ENCODE results near the gene HLA-F. TPM values are rescaled to one million over a fixed set of nuclear protein-coding genes. Genes with fewer than 3 reads are reported as not detected.

The HLA-F gene
- total and polyA plus RNA-seq, 7 donors: 12.0 to 26.5 (median 17.0) TPM

GRCh38 chr6:29705389-29706231, 17.6 kb upstream of the HLA-F start:
- Histone ChIP-seq H3K27ac (no peak overlapping the region), H3K36me3 (ENCODE audit: insufficient read depth in 1 of 2, low read depth in 1 of 2) (no peaks in the 10 kb centered on the region), H3K4me1 (no peaks in the 10 kb centered on the region), H3K9me3 (no peaks in the 10 kb centered on the region), H3K27me3 (ENCODE audit: insufficient read depth in 3 of 3, low read length in 2 of 3) (peaks cover 0 to 20% (median 4%) of the 10 kb centered on the region in 3 donors), H3K4me3 (no peak overlapping the region)
- peak; percentile 46 for TF ChIP-seq CTCF (IDR thresholded peaks at IDR 0.05)
- no peak for DNase-seq
- intact Hi-C loops (cut with DNase I): loop anchor here (1.0 to 10.0 kb wide), 2 partner anchors 129 to 130 kb away; no protein-coding TSS in a partner anchor
- WGBS, 3 donors: 27 to 29% (median 27%) methylated on average over 10 of the region's 10 CpGs
- ATAC-seq: peak in 2 of 4 donors; percentile 46 to 48

GRCh38 chr6:29708432-29709179, 14.6 kb upstream of the HLA-F start:
- WGBS, 3 donors: 63 to 65% (median 64%) methylated on average over 11 of the region's 11 CpGs

GRCh38 chr6:29709188-29709587, 14.0 kb upstream of the HLA-F start:
- H3K4me1 ChIP-seq: no peaks in the 10 kb centered on the region
- H3K4me3 ChIP-seq: no peak overlapping the region
- WGBS, 3 donors: 17 to 30% (median 28%) methylated on average over 4 of the region's 4 CpGs
- H3K9me3 ChIP-seq: no peaks in the 10 kb centered on the region
- no peak overlapping the region for H3K27ac ChIP-seq
- ATAC-seq (no peak), DNase-seq (no peak)
- no peak for TF ChIP-seq CTCF (IDR thresholded peaks at IDR 0.05)
- peaks cover 0 to 4% (median 3%) of the 10 kb centered on the region in 3 donors for H3K27me3 ChIP-seq (ENCODE audit: insufficient read depth in 3 of 3, low read length in 2 of 3)
- intact Hi-C loops (cut with DNase I): loop anchor here in 1 of 2 donors (10.0 kb wide), 1 partner anchor 126 kb away; no protein-coding TSS in a partner anchor
- H3K36me3 ChIP-seq (ENCODE audit: insufficient read depth in 1 of 2, low read depth in 1 of 2): no peaks in the 10 kb centered on the region

More at GRCh38 chr6:29708432-29709179, 14.6 kb upstream of the HLA-F start:
- ATAC-seq (no peak), DNase-seq (no peak)
- no peak for TF ChIP-seq CTCF (IDR thresholded peaks at IDR 0.05)
- Histone ChIP-seq H3K4me3 (no peak overlapping the region), H3K4me1 (no peaks in the 10 kb centered on the region), H3K27me3 (ENCODE audit: insufficient read depth in 3 of 3, low read length in 2 of 3) (peaks cover 0 to 4% (median 3%) of the 10 kb centered on the region in 3 donors), H3K27ac (no peak overlapping the region), H3K9me3 (no peaks in the 10 kb centered on the region), H3K36me3 (ENCODE audit: insufficient read depth in 1 of 2, low read depth in 1 of 2) (no peaks in the 10 kb centered on the region)
- intact Hi-C loops (cut with DNase I): loop anchor here in 1 of 2 donors (10.0 kb wide), 1 partner anchor 126 kb away; no protein-coding TSS in a partner anchor

GRCh38 chr6:29710281-29710941, 12.8 kb upstream of the HLA-F start:
- no peaks in the 10 kb centered on the region for H3K4me1 ChIP-seq
- no peak overlapping the region for H3K27ac ChIP-seq
- no peak for DNase-seq
- no peak overlapping the region for H3K4me3 ChIP-seq
- ATAC-seq: no peak
- no peaks in the 10 kb centered on the region for H3K9me3 ChIP-seq
- WGBS, 3 donors: 82 to 85% (median 83%) methylated on average over 8 of the region's 8 CpGs
- intact Hi-C loops (cut with DNase I): no loop called here
- no peak for TF ChIP-seq CTCF (IDR thresholded peaks at IDR 0.05)
- no peaks in the 10 kb centered on the region for H3K36me3 ChIP-seq (ENCODE audit: insufficient read depth in 1 of 2, low read depth in 1 of 2)
- H3K27me3 ChIP-seq (ENCODE audit: insufficient read depth in 3 of 3, low read length in 2 of 3): peaks cover 0 to 4% (median 3%) of the 10 kb centered on the region in 3 donors

All from psoas muscle (tissue), 8 donors.